Fibroblast of pulmonary artery (primary cell): ENCODE measurements around the gene PELO.
"Not testable (repeated sequence)": the region's sequence is repeated elsewhere in the genome, so short reads cannot be mapped to it uniquely, and the experiment has no call there.

Experiments used
- DNase-seq: peaks from one replicate; pipeline ENCODE4 v3.0.0-alpha.2; 2010; ENCODE audit warnings: low read depth
- H3K4me3 ChIP-seq: replicated peaks from 2 replicates; pipeline ENCODE4 v1.5.1; 2011; ENCODE audit warnings: low read depth, mild to moderate bottlenecking, control low read depth, low read length, moderate library complexity
- TF ChIP-seq, protein P1 (sequence below): IDR thresholded peaks from 2 replicates; pipeline ENCODE4 v1.5.1; 2011; ENCODE audit warnings: mild to moderate bottlenecking, control low read depth, low read length, inconsistent platforms; ENCODE audit errors: missing control alignments

Gene PELO

DNA sequence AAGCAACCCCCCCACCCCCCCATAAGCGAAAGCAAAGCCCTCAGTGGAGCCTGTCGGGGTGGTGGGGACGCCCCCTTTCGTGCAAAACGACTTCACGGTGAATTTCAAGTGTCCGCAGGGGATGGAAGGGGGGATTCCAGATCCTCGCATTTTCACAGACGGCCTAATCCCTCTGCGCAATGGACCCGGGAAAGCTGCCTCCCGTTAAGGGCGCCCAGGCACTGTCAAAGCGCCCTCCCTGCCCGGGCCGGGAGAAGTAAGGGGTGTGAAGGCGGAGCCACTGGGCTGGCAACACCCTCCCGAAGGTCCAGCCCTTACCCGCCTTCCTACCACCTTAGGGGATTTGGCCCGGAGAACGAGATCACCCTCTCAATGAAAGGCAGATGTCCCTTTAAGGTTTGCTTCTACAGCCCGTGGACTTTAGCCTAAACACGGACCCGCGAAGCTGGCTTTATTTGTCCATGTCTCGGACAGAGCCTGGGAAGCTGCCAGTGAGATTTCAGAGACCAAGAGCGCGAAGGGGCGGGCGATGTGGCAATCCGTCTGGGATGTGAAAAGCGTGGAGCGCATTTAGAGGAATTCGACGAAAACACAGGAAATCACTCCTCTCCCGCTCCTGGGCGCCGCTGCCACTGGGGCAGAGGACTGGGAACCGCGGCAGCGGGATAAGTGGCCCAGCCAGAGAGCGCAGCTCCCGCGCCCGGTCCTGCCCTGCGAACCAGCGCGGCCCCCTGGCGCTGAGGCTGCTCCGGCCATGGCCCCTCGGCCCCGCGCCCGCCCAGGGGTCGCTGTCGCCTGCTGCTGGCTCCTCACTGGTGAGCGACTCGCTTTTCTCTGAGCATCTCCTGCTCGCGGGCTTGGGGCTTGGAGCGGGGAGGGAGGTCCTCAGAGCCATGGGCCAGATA lies at the start of gene PELO, which contains the start of gene ITGA1:
Gene PELO, plus strand, starts transcription at position 317 of the 905 bp plus-strand sequence. CDS start 12,479 bp downstream, outside the sequence.
Gene ITGA1, plus strand, starts transcription at position 317 of the 905 bp plus-strand sequence. Its CDS starts 438 bp downstream, at position 755.
- DNase-seq: peak; percentile 91
- TF ChIP-seq, protein P1, sequence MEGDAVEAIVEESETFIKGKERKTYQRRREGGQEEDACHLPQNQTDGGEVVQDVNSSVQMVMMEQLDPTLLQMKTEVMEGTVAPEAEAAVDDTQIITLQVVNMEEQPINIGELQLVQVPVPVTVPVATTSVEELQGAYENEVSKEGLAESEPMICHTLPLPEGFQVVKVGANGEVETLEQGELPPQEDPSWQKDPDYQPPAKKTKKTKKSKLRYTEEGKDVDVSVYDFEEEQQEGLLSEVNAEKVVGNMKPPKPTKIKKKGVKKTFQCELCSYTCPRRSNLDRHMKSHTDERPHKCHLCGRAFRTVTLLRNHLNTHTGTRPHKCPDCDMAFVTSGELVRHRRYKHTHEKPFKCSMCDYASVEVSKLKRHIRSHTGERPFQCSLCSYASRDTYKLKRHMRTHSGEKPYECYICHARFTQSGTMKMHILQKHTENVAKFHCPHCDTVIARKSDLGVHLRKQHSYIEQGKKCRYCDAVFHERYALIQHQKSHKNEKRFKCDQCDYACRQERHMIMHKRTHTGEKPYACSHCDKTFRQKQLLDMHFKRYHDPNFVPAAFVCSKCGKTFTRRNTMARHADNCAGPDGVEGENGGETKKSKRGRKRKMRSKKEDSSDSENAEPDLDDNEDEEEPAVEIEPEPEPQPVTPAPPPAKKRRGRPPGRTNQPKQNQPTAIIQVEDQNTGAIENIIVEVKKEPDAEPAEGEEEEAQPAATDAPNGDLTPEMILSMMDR: no peak
- H3K4me3 ChIP-seq: peak within 1 kb of the TSS; percentile 63

DNA sequence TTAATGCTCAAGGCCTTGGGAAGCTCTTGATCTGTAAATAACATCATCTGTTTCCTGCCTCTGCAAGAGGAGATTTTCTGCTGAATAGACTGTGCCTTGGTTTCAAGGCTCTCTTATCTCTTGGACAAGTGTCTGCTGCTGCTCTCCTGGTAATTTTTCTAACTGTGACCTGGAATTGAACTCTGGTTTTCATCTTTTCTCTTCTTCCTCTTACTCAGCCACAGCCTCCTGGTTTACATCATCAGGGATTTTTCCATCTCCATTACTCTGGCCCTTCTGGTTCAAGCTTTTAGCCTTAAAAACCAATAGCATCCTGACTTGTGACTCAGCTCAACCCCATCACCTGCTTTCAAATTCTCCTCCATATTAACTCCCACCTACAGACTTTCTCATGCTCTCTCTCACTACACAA lies 49.6 kb upstream of the PELO start:
- TF ChIP-seq, protein P1: no peak
- DNase-seq: peak; percentile 55
- H3K4me3 ChIP-seq: no peak overlapping the region

- DNase-seq: no peak
- TF ChIP-seq, protein P1: no peak
- no peak overlapping the region for H3K4me3 ChIP-seq
Observed at GRCh38 chr5:52740007-52740406, 47.7 kb upstream of the PELO start.

DNA sequence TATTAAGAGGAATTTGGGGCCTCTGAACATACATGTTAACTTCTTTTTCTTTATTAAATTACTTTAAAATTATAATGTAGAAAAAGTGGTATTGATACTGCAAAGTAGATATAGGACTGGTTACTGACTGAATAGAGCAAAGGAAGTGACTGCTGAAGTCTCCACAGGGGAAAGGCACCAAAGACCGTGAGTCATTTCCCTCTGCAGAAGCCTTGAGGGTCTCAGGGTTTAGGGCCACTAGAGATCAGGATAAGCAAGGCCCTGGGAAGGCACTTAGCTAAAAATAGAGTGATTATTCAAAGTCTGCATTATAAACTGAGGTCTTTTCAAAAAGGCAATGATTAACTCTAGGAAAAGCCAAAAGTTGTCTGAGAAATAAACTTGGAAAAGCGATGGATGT lies 44.7 kb upstream of the PELO start:
- DNase-seq: no peak
- no peak overlapping the region for H3K4me3 ChIP-seq
- TF ChIP-seq, protein P1: no peak

DNA sequence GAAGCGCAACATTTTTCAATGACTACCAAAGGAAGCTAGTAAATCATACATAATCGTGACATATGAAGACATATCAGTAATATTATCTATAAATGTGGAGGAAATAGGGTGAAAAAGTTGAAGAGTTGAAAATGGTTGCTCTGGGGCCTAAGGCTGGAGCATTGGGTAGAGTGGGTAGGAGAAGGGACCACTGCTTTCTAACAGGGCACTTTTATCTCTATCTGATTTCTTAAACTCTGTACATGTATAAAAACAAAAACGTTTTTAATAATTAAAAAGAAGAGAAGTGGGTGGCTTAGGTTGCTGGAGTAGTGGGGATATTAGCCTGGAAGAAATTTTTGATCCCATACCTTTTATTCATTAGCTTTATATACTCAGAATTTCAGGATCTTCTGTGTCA lies 44.2 kb upstream of the PELO start:
- no peak overlapping the region for H3K4me3 ChIP-seq
- no peak for DNase-seq
- TF ChIP-seq, protein P1: no peak

DNA sequence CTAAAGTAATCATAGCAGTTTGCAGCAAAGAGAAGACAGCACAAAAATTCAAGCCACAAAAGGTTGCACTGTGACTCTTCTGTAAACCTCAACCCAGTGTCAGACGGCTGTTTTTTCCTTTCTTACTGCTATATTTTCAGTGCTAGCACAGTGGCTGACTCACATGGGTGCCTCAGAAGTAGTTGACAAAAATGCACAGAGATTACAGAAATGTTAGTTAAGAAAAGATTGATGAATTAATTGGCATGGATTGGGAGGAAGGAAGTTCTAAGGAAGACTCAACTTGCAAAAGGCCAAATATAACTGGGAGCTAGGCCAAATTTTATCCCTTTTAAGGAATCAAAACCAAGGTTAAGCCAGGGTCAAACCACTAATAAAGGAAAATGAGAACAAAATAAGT lies 43.7 kb upstream of the PELO start:
- TF ChIP-seq, protein P1: no peak
- DNase-seq: peak; percentile 42
- H3K4me3 ChIP-seq: no peak overlapping the region

GRCh38 chr5:52744867-52745458 lies 42.8 kb upstream of the PELO start:
- not testable (repeated sequence) for DNase-seq, H3K4me3 ChIP-seq
